CD8-positive, alpha-beta memory T cell (primary cell): ENCODE results near the gene FAM118B. TPM values are rescaled to one million over a fixed set of nuclear protein-coding genes. Genes with fewer than 3 reads are reported as not detected.

ENCODE experiments used
- CTCF ChIA-PET: fragments of 350-600 bp; sonication (Branson Sonifier 250); formaldehyde crosslinking; loops from one replicate; lab custom pipeline; 2021; ENCODE audit warnings: antibody characterized with exemption; lab: Charles Lee
- POLR2A ChIA-PET: fragments of 350-600 bp; sonication (Branson Sonifier 250); formaldehyde crosslinking; loops from one replicate; lab custom pipeline; 2021; ENCODE audit warnings: antibody characterized with exemption; lab: Charles Lee
- DNase-seq, 5 donors: peaks; one replicate each; pipeline versions ENCODE4 v3.0.0 to v3.0.0-alpha.2; 2020 to 2022; ENCODE audit warnings: mixed read lengths in 1 of 5
- H3K27ac ChIP-seq: one replicate; pipeline ENCODE4 v1.7.0; 2013; ENCODE audit warnings: low read depth, mild to moderate bottlenecking, low read length, moderate library complexity
- H3K27me3 ChIP-seq: 2 replicates; pipeline ENCODE4 v1.7.0; 2013; ENCODE audit warnings: low read length, mild to moderate bottlenecking; ENCODE audit not compliant: insufficient read depth, poor library complexity, severe bottlenecking
- H3K36me3 ChIP-seq: 2 replicates; pipeline ENCODE4 v1.7.0; 2013; ENCODE audit warnings: mild to moderate bottlenecking, low read length, moderate library complexity; ENCODE audit not compliant: insufficient read depth
- H3K4me1 ChIP-seq: 2 replicates; pipeline ENCODE4 v1.7.0; 2013; ENCODE audit warnings: mild to moderate bottlenecking, low read length, moderate library complexity; ENCODE audit not compliant: insufficient read depth
- H3K4me3 ChIP-seq: 2 replicates; pipeline ENCODE4 v1.7.0; 2013; ENCODE audit warnings: mild to moderate bottlenecking, low read length
- H3K9me3 ChIP-seq: 2 replicates; pipeline ENCODE4 v1.7.0; 2013; ENCODE audit warnings: mild to moderate bottlenecking, low read length
- H3K27ac Mint-ChIP-seq, 8 donors: one replicate each; pipeline ENCODE4 v1.8.0; 2020 to 2021; ENCODE audit warnings: mixed read lengths in 8 of 8, mild to moderate bottlenecking in 6 of 8, inconsistent platforms in 3 of 8, moderate library complexity in 3 of 8
- H3K27me3 Mint-ChIP-seq, 2 donors: one replicate each; pipeline ENCODE4 v1.8.0; 2020 to 2021; ENCODE audit warnings: mixed read lengths in 2 of 2, mild to moderate bottlenecking in 1 of 2, moderate library complexity in 1 of 2
- H3K36me3 Mint-ChIP-seq, 3 donors: one replicate each; pipeline ENCODE4 v1.8.0; 2020 to 2021; ENCODE audit warnings: mixed read lengths in 3 of 3, inconsistent platforms in 1 of 3, mild to moderate bottlenecking in 1 of 3
- H3K4me1 Mint-ChIP-seq, 3 donors: one replicate each; pipeline ENCODE4 v1.8.0; 2020 to 2021; ENCODE audit warnings: mixed read lengths in 3 of 3, inconsistent platforms in 1 of 3, mild to moderate bottlenecking in 1 of 3
- H3K4me3 Mint-ChIP-seq, 7 donors: one replicate each; pipeline ENCODE4 v1.8.0; 2020 to 2021; ENCODE audit warnings: mixed read lengths in 7 of 7, mild to moderate bottlenecking in 6 of 7, moderate library complexity in 4 of 7, inconsistent platforms in 2 of 7
- H3K9me3 Mint-ChIP-seq, 5 donors: one replicate each; pipeline ENCODE4 v1.8.0; 2020 to 2022; ENCODE audit warnings: mixed read lengths in 5 of 5, mild to moderate bottlenecking in 3 of 5, moderate library complexity in 2 of 5, inconsistent platforms in 1 of 5
- polyA plus RNA-seq: library from polyadenylated mRNA; unstranded; fragments of 300-500 nt; fragmentation: Illumina TruSeq; gene quantifications from one replicate; pipeline ENCODE4 v1.2.3, GENCODE V29; 2021
- total RNA-seq, 2 experiments: library from RNA; stranded (reverse); gene quantifications; one replicate each; pipeline ENCODE4 v1.2.3, GENCODE V29; 2021

The FAM118B gene
- total and polyA plus RNA-seq, 3 experiments from 2014 or later: 14.2 to 19.0 (median 17.9) TPM

DNA sequence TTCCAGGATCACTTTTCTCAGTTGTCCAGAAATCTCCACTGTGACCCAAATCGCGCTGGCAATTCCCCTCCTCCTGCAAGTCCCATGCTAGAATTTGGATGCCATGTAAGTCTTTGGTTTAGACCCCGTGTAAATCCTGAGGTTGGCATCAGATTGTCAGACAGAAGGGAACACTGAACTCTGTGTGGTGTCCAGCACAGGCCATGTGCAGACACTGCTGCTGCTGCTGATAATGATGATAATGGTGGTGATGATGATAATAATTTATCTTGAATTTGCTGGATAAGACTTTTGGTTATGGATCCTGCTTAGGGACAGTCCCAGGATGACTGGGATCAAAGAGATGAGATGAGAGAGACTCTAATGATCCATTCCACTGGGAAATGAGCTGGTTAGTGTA, 45.2 kb upstream of the FAM118B start:
- no peaks in the 10 kb centered on the region for H3K4me1 Mint-ChIP-seq
- H3K9me3 Mint-ChIP-seq: peaks cover 0 to 5% (median 0%) of the 10 kb centered on the region in 5 donors
- peaks cover 5 to 32% of the 10 kb centered on the region in 2 donors for H3K27me3 Mint-ChIP-seq
- CTCF ChIA-PET: no interaction called here
- Histone ChIP-seq H3K4me3 (no peak overlapping the region), H3K27me3 (no peaks in the 10 kb centered on the region), H3K4me1 (no peaks in the 10 kb centered on the region), H3K27ac (no peak overlapping the region), H3K36me3 (no peaks in the 10 kb centered on the region), H3K9me3 (no peaks in the 10 kb centered on the region)
- DNase-seq: no peak
- no peak overlapping the region for H3K27ac Mint-ChIP-seq
- POLR2A ChIA-PET: no interaction called here
- no peaks in the 10 kb centered on the region for H3K36me3 Mint-ChIP-seq
- H3K4me3 Mint-ChIP-seq: no peak overlapping the region

DNA sequence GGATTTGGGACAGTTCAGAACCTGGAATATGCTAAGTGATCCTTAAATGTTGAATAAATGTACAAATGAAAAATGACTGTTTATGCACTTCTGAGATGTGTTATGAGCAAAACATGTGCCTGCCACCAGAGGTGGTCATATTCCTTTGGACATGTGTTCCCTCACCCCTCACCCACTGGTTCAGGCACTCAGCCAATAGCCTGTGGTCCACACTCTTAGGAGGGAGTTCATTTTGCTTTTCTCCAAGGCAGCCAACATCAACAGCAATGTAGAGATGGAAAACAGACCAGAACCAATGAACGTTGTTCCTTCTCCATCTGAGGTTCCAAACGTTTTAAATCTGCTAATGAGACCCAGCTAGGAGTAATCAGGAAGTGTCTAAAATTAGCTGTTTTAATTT, 44.1 kb upstream of the FAM118B start:
- POLR2A ChIA-PET: no interaction called here
- Mint-ChIP-seq H3K27ac (no peak overlapping the region), H3K4me3 (no peak overlapping the region), H3K27me3 (peaks cover 7 to 35% of the 10 kb centered on the region in 2 donors), H3K9me3 (peaks cover 0 to 5% (median 0%) of the 10 kb centered on the region in 5 donors), H3K36me3 (no peaks in the 10 kb centered on the region), H3K4me1 (no peaks in the 10 kb centered on the region)
- H3K9me3 ChIP-seq: no peaks in the 10 kb centered on the region
- CTCF ChIA-PET: no interaction called here
- H3K4me3 ChIP-seq: no peak overlapping the region
- no peaks in the 10 kb centered on the region for H3K27me3 ChIP-seq
- H3K4me1 ChIP-seq: no peaks in the 10 kb centered on the region
- no peak for DNase-seq
- no peak overlapping the region for H3K27ac ChIP-seq
- H3K36me3 ChIP-seq: no peaks in the 10 kb centered on the region

DNA sequence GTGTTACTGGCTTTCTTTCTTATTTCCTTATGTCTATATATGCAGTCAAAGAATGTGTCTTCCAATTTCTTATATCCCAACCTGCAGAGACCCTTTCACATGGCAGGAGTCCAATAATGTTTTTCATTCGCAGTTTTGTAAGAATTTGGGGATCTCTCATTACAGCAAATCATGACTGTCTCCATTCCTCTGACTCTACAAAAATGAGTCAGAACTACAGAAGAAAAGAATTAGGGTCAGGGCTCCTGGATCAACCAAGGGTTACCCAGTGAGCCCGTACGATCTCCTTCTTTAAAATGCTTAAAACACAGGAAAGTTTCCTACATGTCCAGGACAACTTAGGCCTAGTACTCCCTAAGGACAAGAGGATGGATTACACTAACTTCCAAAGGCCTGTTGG, 42.3 kb upstream of the FAM118B start:
- Mint-ChIP-seq H3K9me3 (peaks cover 0 to 5% (median 0%) of the 10 kb centered on the region in 5 donors), H3K27ac (no peak overlapping the region), H3K4me3 (no peak overlapping the region), H3K27me3 (peaks cover 11 to 43% of the 10 kb centered on the region in 2 donors), H3K4me1 (no peaks in the 10 kb centered on the region), H3K36me3 (no peaks in the 10 kb centered on the region)
- no peak for DNase-seq
- Histone ChIP-seq H3K27ac (no peak overlapping the region), H3K9me3 (no peaks in the 10 kb centered on the region), H3K27me3 (no peaks in the 10 kb centered on the region), H3K4me1 (no peaks in the 10 kb centered on the region), H3K4me3 (no peak overlapping the region), H3K36me3 (no peaks in the 10 kb centered on the region)
- ChIA-PET CTCF (no interaction called here), POLR2A (no interaction called here)

DNA sequence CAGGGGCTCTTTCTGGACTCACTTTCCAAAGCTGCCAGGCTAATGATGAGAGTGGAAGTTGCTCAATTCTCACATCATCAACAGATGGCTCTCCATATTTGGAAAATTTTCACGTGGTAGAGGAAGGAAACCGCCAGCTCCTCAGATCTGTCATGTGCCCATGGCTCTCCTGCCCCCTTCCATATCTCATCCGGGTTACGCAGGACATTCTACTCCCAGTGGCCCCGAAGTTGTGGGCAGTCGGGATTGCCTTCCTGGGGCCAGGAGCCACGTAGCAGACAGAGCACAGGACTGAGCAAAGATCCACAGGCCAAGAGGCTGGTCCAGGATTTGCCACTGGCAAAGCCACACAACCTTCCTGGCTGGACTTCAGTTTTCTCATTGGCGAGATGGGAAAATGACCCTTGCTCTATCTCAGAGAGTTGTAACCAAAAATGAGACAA, 39.0 kb upstream of the FAM118B start:
- ChIA-PET CTCF (no interaction called here), POLR2A (no interaction called here)
- Histone ChIP-seq H3K4me1 (no peaks in the 10 kb centered on the region), H3K36me3 (no peaks in the 10 kb centered on the region), H3K27me3 (no peaks in the 10 kb centered on the region), H3K27ac (no peak overlapping the region), H3K4me3 (no peak overlapping the region), H3K9me3 (no peaks in the 10 kb centered on the region)
- Mint-ChIP-seq H3K36me3 (no peaks in the 10 kb centered on the region), H3K27ac (no peak overlapping the region), H3K4me3 (no peak overlapping the region), H3K27me3 (peaks cover 9 to 33% of the 10 kb centered on the region in 2 donors), H3K9me3 (peaks cover 0 to 5% (median 0%) of the 10 kb centered on the region in 5 donors), H3K4me1 (no peaks in the 10 kb centered on the region)
- DNase-seq: no peak

- ChIA-PET POLR2A (no interaction called here), CTCF (no interaction called here)
- no peaks in the 10 kb centered on the region for H3K27me3 ChIP-seq
- H3K9me3 ChIP-seq: no peaks in the 10 kb centered on the region
- H3K4me1 ChIP-seq: no peaks in the 10 kb centered on the region
- no peak overlapping the region for H3K4me3 ChIP-seq
- Mint-ChIP-seq H3K4me3 (no peak overlapping the region), H3K9me3 (peaks cover 0 to 5% (median 0%) of the 10 kb centered on the region in 5 donors), H3K36me3 (no peaks in the 10 kb centered on the region), H3K27me3 (peaks cover 9 to 33% of the 10 kb centered on the region in 2 donors), H3K27ac (no peak overlapping the region), H3K4me1 (no peaks in the 10 kb centered on the region)
- DNase-seq: no peak
- H3K36me3 ChIP-seq: no peaks in the 10 kb centered on the region
- no peak overlapping the region for H3K27ac ChIP-seq
These were observed 38.3 kb upstream of the FAM118B start for GRCh38 chr11:126173257-126173656.

DNA sequence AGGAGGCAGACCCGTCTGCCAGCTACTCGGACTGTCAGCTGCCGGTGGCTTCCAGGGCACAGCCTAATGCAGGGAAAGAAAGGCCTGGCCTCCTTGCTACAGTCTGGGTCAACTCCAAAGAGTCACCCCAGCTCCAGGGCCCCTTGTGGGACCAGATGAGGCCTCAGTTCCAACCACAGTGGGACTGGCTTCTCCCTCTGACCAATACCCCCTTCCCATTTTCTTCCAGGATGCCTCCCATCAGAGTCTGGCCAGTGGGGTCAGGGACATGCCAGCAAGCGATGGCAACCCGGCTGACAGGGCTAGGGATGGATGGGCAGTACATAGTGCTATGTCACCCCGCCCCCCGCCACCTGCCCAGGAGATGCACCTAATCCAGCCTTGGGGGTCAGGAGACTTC, 36.8 kb upstream of the FAM118B start:
- no peak for DNase-seq
- H3K4me1 Mint-ChIP-seq: no peaks in the 10 kb centered on the region
- H3K4me3 Mint-ChIP-seq: no peak overlapping the region
- H3K9me3 Mint-ChIP-seq: peaks cover 0 to 5% (median 0%) of the 10 kb centered on the region in 5 donors
- Histone ChIP-seq H3K27me3 (no peaks in the 10 kb centered on the region), H3K4me1 (no peaks in the 10 kb centered on the region), H3K27ac (no peak overlapping the region), H3K4me3 (no peak overlapping the region), H3K36me3 (no peaks in the 10 kb centered on the region), H3K9me3 (no peaks in the 10 kb centered on the region)
- CTCF ChIA-PET: no interaction called here
- no peaks in the 10 kb centered on the region for H3K36me3 Mint-ChIP-seq
- POLR2A ChIA-PET: no interaction called here
- H3K27ac Mint-ChIP-seq: no peak overlapping the region
- peaks cover 8 to 20% of the 10 kb centered on the region in 2 donors for H3K27me3 Mint-ChIP-seq

DNA sequence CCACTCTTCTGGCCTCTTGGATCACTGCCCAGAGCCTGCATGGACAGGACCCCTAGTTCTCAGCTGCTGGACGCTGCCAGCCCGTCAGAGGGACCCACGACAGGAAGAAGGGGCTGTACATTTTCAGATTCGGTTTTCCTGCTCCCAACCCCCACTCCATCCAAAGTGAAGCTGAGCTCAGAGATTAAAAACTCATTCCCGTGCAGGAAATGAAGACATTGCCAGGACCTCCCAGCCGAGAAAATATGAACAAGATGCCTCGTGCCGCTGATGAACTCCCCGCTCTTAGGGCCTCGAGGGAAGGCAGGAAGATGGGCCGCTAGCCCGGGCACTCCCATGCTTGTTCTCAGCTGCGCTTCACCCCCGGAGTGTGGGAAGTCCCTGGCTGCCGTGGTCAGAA, 36.2 kb upstream of the FAM118B start:
- no peak overlapping the region for H3K4me3 Mint-ChIP-seq
- peaks cover 0 to 3% (median 0%) of the 10 kb centered on the region in 3 donors for H3K36me3 Mint-ChIP-seq
- H3K27me3 Mint-ChIP-seq: peaks cover 10 to 20% of the 10 kb centered on the region in 2 donors
- H3K9me3 Mint-ChIP-seq: peaks cover 0 to 7% (median 3%) of the 10 kb centered on the region in 5 donors
- H3K4me1 Mint-ChIP-seq: no peaks in the 10 kb centered on the region
- H3K36me3 ChIP-seq: no peaks in the 10 kb centered on the region
- H3K9me3 ChIP-seq: no peaks in the 10 kb centered on the region
- POLR2A ChIA-PET: no interaction called here
- no peaks in the 10 kb centered on the region for H3K27me3 ChIP-seq
- no peak overlapping the region for H3K27ac Mint-ChIP-seq
- H3K4me1 ChIP-seq: no peaks in the 10 kb centered on the region
- no peak overlapping the region for H3K4me3 ChIP-seq
- no peak overlapping the region for H3K27ac ChIP-seq
- no peak for DNase-seq
- CTCF ChIA-PET: no interaction called here

GRCh38 chr11:126176853-126177470, 34.6 kb upstream of the FAM118B start:
- H3K36me3 Mint-ChIP-seq: peaks cover 0 to 3% (median 0%) of the 10 kb centered on the region in 3 donors
- Histone ChIP-seq H3K27me3 (no peaks in the 10 kb centered on the region), H3K4me1 (no peaks in the 10 kb centered on the region), H3K4me3 (no peak overlapping the region), H3K27ac (no peak overlapping the region), H3K36me3 (no peaks in the 10 kb centered on the region), H3K9me3 (no peaks in the 10 kb centered on the region)
- CTCF ChIA-PET: no interaction called here
- peaks cover 0 to 5% (median 3%) of the 10 kb centered on the region in 5 donors for H3K9me3 Mint-ChIP-seq
- DNase-seq: no peak
- no peak overlapping the region for H3K27ac Mint-ChIP-seq
- POLR2A ChIA-PET: no interaction called here
- H3K27me3 Mint-ChIP-seq: peaks cover 8 to 11% of the 10 kb centered on the region in 2 donors
- H3K4me1 Mint-ChIP-seq: no peaks in the 10 kb centered on the region
- H3K4me3 Mint-ChIP-seq: no peak overlapping the region
